ENCODE data around the gene MDC1. TPM values are rescaled to one million over a fixed set of nuclear protein-coding genes. Genes with fewer than 3 reads are reported as not detected.
"Not testable (repeated sequence)": the region's sequence is repeated elsewhere in the genome, so short reads cannot be mapped to it uniquely, and the experiment has no call there.

MDC1 gene
- total RNA-seq, 1 donor from 2014 or later: 24.5 TPM

- ATAC-seq: no peak
- Histone ChIP-seq H3K9me3 (no peaks in the 10 kb centered on the region), H3K27me3 (ENCODE audit: low read depth) (no peaks in the 10 kb centered on the region), H3K36me3 (no peaks in the 10 kb centered on the region), H3K4me3 (no peak overlapping the region), H3K27ac (no peak overlapping the region), H3K4me1 (peaks cover 20% of the 10 kb centered on the region)
- TF ChIP-seq CTCF (IDR thresholded peaks at IDR 0.05): no peak
- DNase-seq: no peak
- intact Hi-C loops (cut with DNase I): no loop called here
These were observed 46.1 kb upstream of the MDC1 start for GRCh38 chr6:30763155-30763617.

GRCh38 chr6:30761791-30762429 is 44.8 kb upstream of the MDC1 start:
- Histone ChIP-seq H3K27me3 (ENCODE audit: low read depth) (no peaks in the 10 kb centered on the region), H3K27ac (no peak overlapping the region), H3K9me3 (no peaks in the 10 kb centered on the region), H3K4me3 (no peak overlapping the region), H3K36me3 (no peaks in the 10 kb centered on the region), H3K4me1 (peaks cover 19% of the 10 kb centered on the region)
- ATAC-seq (no peak), DNase-seq (no peak)
- TF ChIP-seq CTCF (IDR thresholded peaks at IDR 0.05): no peak
- intact Hi-C loops (cut with DNase I): no loop called here

GRCh38 chr6:30760549-30760948 is 43.5 kb upstream of the MDC1 start:
- no peak for TF ChIP-seq CTCF (IDR thresholded peaks at IDR 0.05)

GRCh38 chr6:30759575-30760239 is 42.6 kb upstream of the MDC1 start:
- intact Hi-C loops (cut with DNase I): no loop called here
- ATAC-seq: peak; percentile 74 to 84
- H3K27me3 ChIP-seq (ENCODE audit: low read depth): no peaks in the 10 kb centered on the region

More at GRCh38 chr6:30760549-30760948, 43.5 kb upstream of the MDC1 start:
- intact Hi-C loops (cut with DNase I): no loop called here
- Histone ChIP-seq H3K27me3 (ENCODE audit: low read depth) (no peaks in the 10 kb centered on the region), H3K36me3 (no peaks in the 10 kb centered on the region), H3K27ac (no peak overlapping the region), H3K9me3 (no peaks in the 10 kb centered on the region), H3K4me3 (no peak overlapping the region), H3K4me1 (peaks cover 19% of the 10 kb centered on the region)
- DNase-seq (no peak), ATAC-seq (peak in 1 of 2 donors; percentile 40)

GRCh38 chr6:30757261-30757904 is 40.3 kb upstream of the MDC1 start:
- H3K27ac ChIP-seq: no peak overlapping the region
- no peaks in the 10 kb centered on the region for H3K27me3 ChIP-seq (ENCODE audit: low read depth)

More at GRCh38 chr6:30759575-30760239, 42.6 kb upstream of the MDC1 start:
- Histone ChIP-seq H3K4me3 (no peak overlapping the region), H3K27ac (no peak overlapping the region), H3K9me3 (no peaks in the 10 kb centered on the region), H3K4me1 (peaks cover 19% of the 10 kb centered on the region), H3K36me3 (no peaks in the 10 kb centered on the region)
- no peak for DNase-seq
- no peak for TF ChIP-seq CTCF (IDR thresholded peaks at IDR 0.05)

GRCh38 chr6:30756405-30757003 is 39.4 kb upstream of the MDC1 start:
- H3K27me3 ChIP-seq (ENCODE audit: low read depth); H3K4me3 ChIP-seq; H3K36me3 ChIP-seq; H3K27ac ChIP-seq; ATAC-seq; H3K9me3 ChIP-seq; DNase-seq; intact Hi-C loops (cut with DNase I): not testable (repeated sequence)
- peaks cover 29% of the 10 kb centered on the region for H3K4me1 ChIP-seq

More at GRCh38 chr6:30757261-30757904, 40.3 kb upstream of the MDC1 start:
- Histone ChIP-seq H3K4me3 (no peak overlapping the region), H3K4me1 (peaks cover 21% of the 10 kb centered on the region), H3K9me3 (no peaks in the 10 kb centered on the region), H3K36me3 (no peaks in the 10 kb centered on the region)
- ATAC-seq (no peak), DNase-seq (no peak)
- no peak for TF ChIP-seq CTCF (IDR thresholded peaks at IDR 0.05)
- intact Hi-C loops (cut with DNase I): no loop called here

All from lower lobe of right lung (tissue), 2 donors.